Ectodermal cell (in vitro differentiated cells): ENCODE results near the gene KRTAP4-3. TPM values are rescaled to one million over a fixed set of nuclear protein-coding genes. Genes with fewer than 3 reads are reported as not detected.
"Not testable (repeated sequence)": the region's sequence is repeated elsewhere in the genome, so short reads cannot be mapped to it uniquely, and the experiment has no call there.

Experiments used
- H3K27ac ChIP-seq: 2 replicates; pipeline ENCODE4 v1.7.0; 2013; ENCODE audit warnings: mild to moderate bottlenecking, low read depth, low read length; ENCODE audit not compliant: insufficient read depth, poor library complexity, severe bottlenecking
- H3K27me3 ChIP-seq: 2 replicates; pipeline ENCODE4 v1.7.0; 2013; ENCODE audit warnings: mild to moderate bottlenecking, low read length; ENCODE audit not compliant: insufficient read depth, control insufficient read depth, poor library complexity, severe bottlenecking
- H3K36me3 ChIP-seq: one replicate; pipeline ENCODE4 v1.7.0; 2013; ENCODE audit warnings: low read length; ENCODE audit not compliant: control insufficient read depth, insufficient read depth
- H3K4me1 ChIP-seq: one replicate; pipeline ENCODE4 v1.7.0; 2013; ENCODE audit warnings: low read length; ENCODE audit not compliant: control insufficient read depth, insufficient read depth
- H3K4me3 ChIP-seq: 2 replicates; pipeline ENCODE4 v1.7.0; 2013; ENCODE audit warnings: low read depth, low read length, control low read depth; ENCODE audit not compliant: insufficient read depth
- H3K9me3 ChIP-seq: 2 replicates; pipeline ENCODE4 v1.7.0; 2013; ENCODE audit warnings: mild to moderate bottlenecking, low read length, moderate library complexity; ENCODE audit not compliant: control insufficient read depth
- WGBS, 2 experiments: methylation state at CpG; one replicate each; pipeline ENCODE4 v1.1.7; 2013; ENCODE audit warnings: missing lambda C conversion rate in 2 of 2; 5-methylcytosine and 5-hydroxymethylcytosine counted together
- polyA plus RNA-seq, 4 experiments: library from polyadenylated mRNA; stranded (reverse); fragments of 50-300 nt; gene quantifications; one replicate each; pipeline ENCODE4 v1.2.3, GENCODE V29; 2013

The KRTAP4-3 gene
- not detected for polyA plus RNA-seq (2013, experiment 1 of 4)
- polyA plus RNA-seq (2013, experiment 2 of 4) = not detected
- not detected for polyA plus RNA-seq (2013, experiment 3 of 4)
- polyA plus RNA-seq (2013, experiment 4 of 4) = not detected

DNA sequence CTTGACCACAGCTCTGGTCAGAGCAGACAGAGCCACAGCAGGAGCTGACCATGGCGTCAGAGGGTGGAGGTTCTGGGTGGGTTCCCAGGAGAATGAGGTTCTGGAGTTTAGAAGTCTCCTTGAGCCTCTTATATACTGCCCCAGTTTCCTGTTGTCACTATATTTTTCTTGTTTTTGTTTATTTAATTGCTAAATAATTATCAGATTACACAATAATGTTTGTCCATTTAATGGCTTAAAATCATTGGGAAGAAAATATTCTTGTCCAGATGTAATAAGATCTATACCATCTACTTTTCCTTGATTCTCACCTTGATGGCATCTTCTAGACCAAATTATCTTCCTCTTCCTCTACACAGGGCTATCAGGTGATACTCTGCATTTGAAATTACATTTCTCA lies at the start of gene KRTAP4-3:
Gene KRTAP4-3, minus strand, starts transcription at position 101 of the 400 bp plus-strand sequence. Its CDS starts 49 bp downstream, at position 52.
- Histone ChIP-seq H3K9me3 (no peaks in the 10 kb centered on the region), H3K27ac (no peak within 1 kb of the TSS)

DNA sequence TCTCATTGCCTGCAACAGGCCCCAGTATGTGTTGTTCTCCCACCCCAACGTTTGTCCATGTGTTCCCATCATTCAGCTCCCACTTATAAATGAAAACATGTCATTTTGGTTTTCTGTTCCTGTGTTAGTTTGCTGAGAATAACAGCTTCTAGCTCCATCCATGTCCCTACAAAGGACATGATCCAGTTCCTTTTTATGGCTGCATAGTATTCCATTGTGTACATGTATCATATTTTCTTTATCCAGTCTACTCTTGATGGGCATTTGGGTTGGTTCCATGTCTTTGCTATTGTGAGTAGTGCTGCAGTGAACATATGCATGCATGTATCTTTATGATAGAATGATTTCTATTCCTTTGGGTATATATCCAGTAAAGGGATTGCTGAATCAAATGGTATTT lies 47.7 kb upstream of the KRTAP4-3 start:
- no peaks in the 10 kb centered on the region for H3K4me1 ChIP-seq
- H3K9me3 ChIP-seq = no peaks in the 10 kb centered on the region
- no peak overlapping the region for H3K4me3 ChIP-seq
- H3K27ac ChIP-seq = no peak overlapping the region
- 80 to 100% methylated on average over 1 of the region's 1 CpG for WGBS, 2 experiments
- no peaks in the 10 kb centered on the region for H3K36me3 ChIP-seq
- no peaks in the 10 kb centered on the region for H3K27me3 ChIP-seq

More for the DNA sequence above, at the start of gene KRTAP4-3:
- H3K27me3 ChIP-seq = no peaks in the 10 kb centered on the region
- no peaks in the 10 kb centered on the region for H3K4me1 ChIP-seq
- no peaks in the 10 kb centered on the region for H3K36me3 ChIP-seq
- WGBS, 2 experiments = 64 to 90% methylated on average over 1 of the region's 1 CpG
- no peak within 1 kb of the TSS for H3K4me3 ChIP-seq

DNA sequence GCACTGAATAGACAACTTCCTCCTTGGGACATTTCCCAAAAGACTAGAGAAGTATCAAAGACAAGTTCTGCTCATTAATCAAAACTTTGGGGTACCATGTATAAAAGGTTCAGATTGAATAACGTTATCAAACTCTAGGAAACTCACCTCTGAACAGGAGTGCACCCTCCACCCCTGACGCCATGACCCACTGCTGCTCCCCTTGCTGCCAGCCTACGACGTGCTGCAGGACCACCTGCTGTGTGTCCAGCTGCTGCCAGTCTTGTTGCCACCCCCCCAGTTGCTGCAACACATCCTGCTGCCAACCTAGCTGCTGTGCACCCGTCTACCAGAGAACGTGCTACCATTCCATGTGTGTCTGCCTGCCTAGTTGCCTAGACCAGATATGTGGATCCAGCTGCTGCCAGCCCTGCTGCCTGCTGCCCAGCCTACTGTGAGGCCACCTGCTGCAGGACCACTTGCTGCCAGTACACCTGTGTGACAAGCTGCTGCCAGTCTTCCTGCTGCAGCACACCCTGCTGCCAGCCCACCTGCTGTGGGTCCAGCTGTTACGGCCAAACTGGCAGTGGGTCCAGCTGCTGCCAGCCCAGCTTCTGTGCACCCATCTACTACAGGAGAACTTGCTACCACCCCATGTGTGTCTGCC lies 44.6 kb upstream of the KRTAP4-3 start:
- no peaks in the 10 kb centered on the region for H3K36me3 ChIP-seq
- H3K27me3 ChIP-seq = no peaks in the 10 kb centered on the region
- WGBS, 2 experiments = 81 to 84% methylated on average over 7 of the region's 7 CpGs
- H3K27ac ChIP-seq = no peak overlapping the region
- no peaks in the 10 kb centered on the region for H3K4me1 ChIP-seq
- no peak overlapping the region for H3K4me3 ChIP-seq
- no peaks in the 10 kb centered on the region for H3K9me3 ChIP-seq

DNA sequence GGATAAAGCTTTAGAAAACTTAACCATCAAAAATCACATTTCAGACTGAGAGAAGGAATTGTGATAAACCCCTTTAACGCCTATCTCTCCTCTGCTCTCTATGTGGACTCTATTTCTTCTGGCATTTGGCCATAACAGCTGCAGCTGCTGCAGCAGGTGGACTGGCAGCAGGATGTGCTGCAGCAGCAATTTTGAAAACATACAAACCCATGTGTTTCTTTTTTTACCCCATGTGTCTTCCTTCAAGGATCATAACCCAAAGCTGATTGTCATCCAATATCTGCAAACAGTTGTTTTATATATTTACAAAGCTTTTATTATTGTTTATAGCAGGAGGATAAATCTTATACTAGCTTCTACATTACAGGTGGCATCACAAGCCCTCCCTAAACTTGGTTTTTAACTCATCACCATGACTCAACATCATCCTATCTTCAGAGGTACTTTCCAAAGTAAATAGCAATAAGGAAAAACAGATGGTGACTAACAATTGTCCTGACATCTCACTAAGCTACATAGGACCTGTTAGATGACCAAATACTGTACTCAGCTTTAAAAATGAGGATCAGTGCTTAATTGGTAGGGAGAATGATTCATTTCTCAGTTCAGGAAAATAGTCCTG lies 43.9 kb upstream of the KRTAP4-3 start:
- Histone ChIP-seq H3K27ac (no peak overlapping the region), H3K4me1 (no peaks in the 10 kb centered on the region), H3K36me3 (no peaks in the 10 kb centered on the region), H3K4me3 (no peak overlapping the region), H3K9me3 (no peaks in the 10 kb centered on the region), H3K27me3 (no peaks in the 10 kb centered on the region)
- 92 to 95% methylated on average over 1 of the region's 1 CpG for WGBS, 2 experiments

DNA sequence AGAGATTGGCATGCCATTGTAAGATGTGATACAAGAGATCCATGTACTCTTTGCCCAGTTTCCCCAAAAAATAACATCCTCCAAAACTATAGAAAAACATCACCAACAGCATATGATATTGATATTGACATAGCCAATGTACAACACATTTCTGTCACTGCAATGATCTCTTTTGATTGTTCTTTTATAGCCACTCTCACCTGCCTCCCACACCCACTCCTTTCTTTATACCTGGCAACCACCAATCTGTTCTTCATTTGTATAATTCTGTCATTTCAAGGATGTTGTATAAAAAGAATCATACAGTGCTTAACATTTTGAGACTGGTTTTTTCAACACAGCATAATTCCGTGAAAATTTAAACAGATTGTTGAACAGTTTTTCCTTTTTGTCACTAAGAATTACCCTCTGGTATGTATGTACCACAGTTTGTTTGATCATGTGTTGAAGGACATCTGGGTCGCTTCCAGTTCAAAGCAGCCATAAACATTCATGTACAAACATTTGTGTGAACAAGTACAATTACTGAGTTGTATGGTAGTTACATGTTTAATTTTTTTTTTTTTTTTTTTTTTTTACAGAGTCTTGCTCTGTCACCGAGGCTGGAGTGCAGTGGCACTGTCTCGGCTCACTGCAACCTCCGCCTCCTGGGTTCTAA lies 31.5 kb upstream of the KRTAP4-3 start:
- Histone ChIP-seq H3K4me1 (no peaks in the 10 kb centered on the region), H3K27ac (no peak overlapping the region)
- 73 to 78% methylated on average over 4 to 5 of the region's 5 CpGs for WGBS, 2 experiments

DNA sequence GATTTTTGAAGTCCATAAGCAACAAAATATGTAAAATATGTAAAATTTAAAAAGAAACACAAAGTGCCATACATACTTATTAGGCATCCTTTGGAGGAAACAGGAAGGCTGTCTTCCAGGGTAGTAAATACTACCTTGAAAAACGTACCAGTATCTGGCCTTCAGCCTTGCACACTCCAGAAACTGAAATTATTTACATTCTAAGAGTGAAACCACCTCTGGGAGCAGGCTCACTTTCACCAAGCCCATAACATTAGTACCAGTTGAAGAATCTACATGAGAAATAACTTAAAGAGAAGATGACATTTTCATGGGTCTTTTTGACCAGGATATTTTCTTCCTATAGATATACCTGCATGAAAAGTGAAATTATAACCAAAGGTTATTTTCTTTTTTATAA lies 28.0 kb upstream of the KRTAP4-3 start:
- Histone ChIP-seq H3K27me3 (no peaks in the 10 kb centered on the region), H3K4me1 (no peaks in the 10 kb centered on the region), H3K36me3 (no peaks in the 10 kb centered on the region), H3K4me3 (no peak overlapping the region), H3K27ac (no peak overlapping the region), H3K9me3 (no peaks in the 10 kb centered on the region)
- WGBS, 2 experiments = 61 to 77% methylated on average over 1 of the region's 1 CpG

More for the DNA sequence above, 31.5 kb upstream of the KRTAP4-3 start:
- Histone ChIP-seq H3K9me3 (no peaks in the 10 kb centered on the region), H3K36me3 (no peaks in the 10 kb centered on the region), H3K27me3 (no peaks in the 10 kb centered on the region), H3K4me3 (no peak overlapping the region)

DNA sequence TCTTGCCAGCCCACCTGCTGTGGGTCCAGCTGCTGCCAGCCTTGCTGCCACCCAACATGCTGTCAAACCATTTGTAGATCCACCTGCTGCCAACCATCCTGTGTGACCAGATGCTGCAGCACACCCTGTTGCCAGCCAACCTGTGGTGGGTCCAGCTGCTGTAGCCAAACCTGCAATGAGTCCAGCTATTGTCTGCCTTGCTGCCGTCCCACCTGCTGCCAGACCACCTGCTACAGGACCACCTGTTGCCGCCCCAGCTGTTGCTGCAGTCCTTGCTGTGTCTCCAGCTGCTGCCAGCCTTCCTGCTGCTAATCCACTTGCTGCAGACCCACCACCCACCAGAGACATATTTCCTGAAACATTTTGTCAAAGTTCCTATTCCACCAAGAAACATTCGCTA lies 22.3 kb upstream of the KRTAP4-3 start:
- Histone ChIP-seq H3K4me3 (no peak overlapping the region), H3K9me3 (no peaks in the 10 kb centered on the region), H3K27ac (no peak overlapping the region), H3K36me3 (no peaks in the 10 kb centered on the region), H3K27me3 (no peaks in the 10 kb centered on the region), H3K4me1 (no peaks in the 10 kb centered on the region)
- 92% methylated on average over 3 of the region's 3 CpGs for WGBS, 2 experiments

DNA sequence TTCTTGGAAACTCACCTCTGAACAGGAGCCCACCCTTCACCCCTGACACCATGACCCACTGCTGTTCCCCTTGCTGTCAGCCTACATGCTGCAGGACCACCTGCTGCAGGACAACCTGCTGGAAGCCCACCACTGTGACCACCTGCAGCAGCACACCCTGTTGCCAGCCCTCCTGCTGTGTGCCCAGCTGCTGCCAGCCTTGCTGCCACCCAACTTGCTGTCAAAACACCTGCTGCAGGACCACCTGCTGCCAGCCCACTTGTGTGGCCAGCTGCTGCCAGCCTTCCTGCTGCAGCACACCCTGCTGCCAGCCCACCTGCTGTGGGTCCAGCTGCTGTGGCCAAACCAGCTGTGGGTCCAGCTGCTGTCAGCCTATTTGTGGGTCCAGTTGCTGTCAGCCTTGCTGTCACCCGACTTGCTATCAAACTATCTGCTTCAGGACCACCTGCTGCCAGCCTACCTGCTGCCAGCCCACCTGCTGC lies 21.9 kb upstream of the KRTAP4-3 start, which contains the start of gene KRTAP9-1:
Gene KRTAP9-1, plus strand, starts transcription at position 51 of the 482 bp plus-strand sequence. Its CDS starts 0 bp downstream, at position 51.
- H3K4me1 ChIP-seq, H3K27me3 ChIP-seq, H3K27ac ChIP-seq, H3K4me3 ChIP-seq, H3K9me3 ChIP-seq, H3K36me3 ChIP-seq: not testable (repeated sequence)
- 76 to 90% methylated on average over 1 of the region's 1 CpG for WGBS, 2 experiments

DNA sequence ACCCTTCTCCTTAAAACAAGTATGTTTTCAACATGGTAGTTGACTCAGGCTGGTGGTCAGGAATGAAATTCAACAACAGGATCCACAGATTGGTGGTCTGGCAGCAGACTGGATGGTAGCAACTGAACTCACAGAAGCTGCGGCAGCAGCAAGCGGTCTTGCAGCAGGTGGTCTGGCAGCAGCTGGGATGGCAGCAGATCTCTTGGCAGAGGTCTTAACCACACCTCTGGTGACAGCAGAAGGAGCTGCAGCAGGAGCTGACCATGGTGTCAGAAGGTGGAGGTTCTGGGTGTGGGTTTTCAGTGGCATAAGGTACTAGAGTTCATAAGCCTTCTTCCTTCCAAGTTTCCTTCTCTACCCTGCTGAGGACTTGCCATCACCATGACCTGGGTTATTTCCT lies 18.9 kb upstream of the KRTAP4-3 start:
- no peaks in the 10 kb centered on the region for H3K27me3 ChIP-seq
- H3K4me3 ChIP-seq = no peak overlapping the region
- H3K9me3 ChIP-seq = no peaks in the 10 kb centered on the region
- no peak overlapping the region for H3K27ac ChIP-seq
- 87 to 92% methylated on average over 2 of the region's 2 CpGs for WGBS, 2 experiments
- no peaks in the 10 kb centered on the region for H3K36me3 ChIP-seq
- H3K4me1 ChIP-seq = no peaks in the 10 kb centered on the region

DNA sequence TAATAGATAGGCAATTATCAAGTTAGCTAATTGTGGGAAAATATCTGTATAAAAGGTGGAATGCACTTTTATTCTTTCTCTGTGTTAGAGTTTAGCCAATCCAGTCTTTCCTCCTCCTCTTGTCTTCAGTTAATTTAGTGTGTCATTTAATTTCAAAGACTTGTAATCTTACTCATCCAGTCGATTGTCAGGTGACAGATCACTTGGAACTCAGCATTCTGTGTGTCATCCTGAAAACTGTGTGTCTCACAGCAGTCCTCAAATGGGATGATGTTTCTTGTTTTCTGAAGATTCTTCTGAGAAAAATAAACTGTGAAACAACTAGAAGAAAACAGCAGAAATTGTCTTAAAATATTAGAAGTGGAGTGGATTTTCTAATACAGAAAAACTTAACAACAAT lies 17.0 kb upstream of the KRTAP4-3 start:
- WGBS, 2 experiments = 83 to 88% methylated on average over 1 of the region's 1 CpG
- no peaks in the 10 kb centered on the region for H3K27me3 ChIP-seq
- no peak overlapping the region for H3K4me3 ChIP-seq
- no peaks in the 10 kb centered on the region for H3K9me3 ChIP-seq
- H3K4me1 ChIP-seq = no peaks in the 10 kb centered on the region
- no peak overlapping the region for H3K27ac ChIP-seq
- H3K36me3 ChIP-seq = no peaks in the 10 kb centered on the region
